Caco-2 (cell line): Measurements from ENCODE around the gene CDKN2B. TPM values are rescaled to one million over a fixed set of nuclear protein-coding genes. Genes with fewer than 3 reads are reported as not detected.

ENCODE experiments used
- BruUV-seq: library from RNA; stranded (reverse); fragments of 400-500 nt; replicated peaks from 2 replicates; lab custom pipeline; 2021; lab: Mats Ljungman, UMichigan
- CTCF ChIA-PET: fragments of 300-600 bp; sonication (Branson Sonifier 250); formaldehyde crosslinking; loops from one replicate; lab custom pipeline; 2022; ENCODE audit warnings: antibody characterized with exemption; lab: Charles Lee
- POLR2A ChIA-PET: fragments of 300-600 bp; sonication (Branson Sonifier 250); formaldehyde crosslinking; loops from one replicate; lab custom pipeline; 2022; ENCODE audit warnings: antibody characterized with exemption; lab: Charles Lee
- DNase-seq, 2 experiments: peaks; one replicate each; pipeline versions ENCODE4 v3.0.0 to v3.0.0-alpha.2; 2020 to 2022
- H3K27me3 ChIP-seq: replicated peaks from 2 replicates; pipeline ENCODE4 v1.6.0; 2011; ENCODE audit warnings: low read length; ENCODE audit not compliant: control insufficient read depth, insufficient read depth
- H3K36me3 ChIP-seq: 2 replicates; pipeline ENCODE4 v1.5.1; 2011; ENCODE audit warnings: low read length; ENCODE audit not compliant: control insufficient read depth, insufficient read depth
- H3K4me1 ChIP-seq: fragments of 250-450 bp; sonication (Bioruptor Pico); 2 replicates; pipeline ENCODE4 v1.5.1; 2020; ENCODE audit warnings: mild to moderate bottlenecking
- H3K4me3 ChIP-seq: 2 replicates; pipeline ENCODE4 v1.5.1; 2011; ENCODE audit warnings: low read depth, mild to moderate bottlenecking, control low read depth, low read length
- H3K9me3 ChIP-seq: fragments of 250-450 bp; sonication (Bioruptor Pico); 2 replicates; pipeline ENCODE4 v1.5.1; 2020; ENCODE audit warnings: mild to moderate bottlenecking, moderate library complexity
- H3K27ac Mint-ChIP-seq: one replicate; pipeline ENCODE4 v1.8.0; 2022; ENCODE audit warnings: mixed read lengths; ENCODE audit not compliant: unreplicated experiment
- H3K27me3 Mint-ChIP-seq: one replicate; pipeline ENCODE4 v1.8.0; 2022; ENCODE audit warnings: mixed read lengths; ENCODE audit not compliant: insufficient read depth, unreplicated experiment
- H3K36me3 Mint-ChIP-seq: one replicate; pipeline ENCODE4 v1.8.0; 2022; ENCODE audit warnings: mild to moderate bottlenecking, mixed read lengths; ENCODE audit not compliant: insufficient read depth, unreplicated experiment
- H3K4me1 Mint-ChIP-seq: one replicate; pipeline ENCODE4 v1.8.0; 2022; ENCODE audit warnings: low read depth, mixed read lengths; ENCODE audit not compliant: unreplicated experiment
- H3K4me3 Mint-ChIP-seq: one replicate; pipeline ENCODE4 v1.8.0; 2022; ENCODE audit warnings: mild to moderate bottlenecking, moderate library complexity, mixed read lengths; ENCODE audit not compliant: unreplicated experiment
- H3K9me3 Mint-ChIP-seq: one replicate; pipeline ENCODE4 v1.8.0; 2022; ENCODE audit warnings: mixed read lengths; ENCODE audit not compliant: unreplicated experiment
- CTCF ChIP-seq, 2 experiments: fragments of 200-600 bp in 1 of 2; IDR thresholded peaks; 1 replicate in 1 of 2; 2 replicates in 1 of 2; pipeline versions ENCODE4 v1.5.1 to v1.8.0; 2011 to 2022; ENCODE audit warnings: antibody characterized with exemption in 1 of 2, control low read depth in 1 of 2, inconsistent platforms in 1 of 2, low read depth in 1 of 2, low read length in 1 of 2, mild to moderate bottlenecking in 1 of 2, moderate library complexity in 1 of 2; ENCODE audit not compliant: insufficient read depth in 1 of 2, severe bottlenecking in 1 of 2, unreplicated experiment in 1 of 2
- intact Hi-C: fragments of 100-400 bp; cut with micrococcal nuclease; formaldehyde crosslinking; loops from one replicate; pipeline ENCODE4 v1.10.0; 2022; ENCODE audit not compliant: unreplicated experiment
- total RNA-seq: library from RNA; stranded (reverse); gene quantifications from 2 replicates; pipeline ENCODE4 v1.2.3, GENCODE V29; 2022

CDKN2B gene
- total RNA-seq, 1 experiment from 2014 or later: 7.6 TPM

DNA sequence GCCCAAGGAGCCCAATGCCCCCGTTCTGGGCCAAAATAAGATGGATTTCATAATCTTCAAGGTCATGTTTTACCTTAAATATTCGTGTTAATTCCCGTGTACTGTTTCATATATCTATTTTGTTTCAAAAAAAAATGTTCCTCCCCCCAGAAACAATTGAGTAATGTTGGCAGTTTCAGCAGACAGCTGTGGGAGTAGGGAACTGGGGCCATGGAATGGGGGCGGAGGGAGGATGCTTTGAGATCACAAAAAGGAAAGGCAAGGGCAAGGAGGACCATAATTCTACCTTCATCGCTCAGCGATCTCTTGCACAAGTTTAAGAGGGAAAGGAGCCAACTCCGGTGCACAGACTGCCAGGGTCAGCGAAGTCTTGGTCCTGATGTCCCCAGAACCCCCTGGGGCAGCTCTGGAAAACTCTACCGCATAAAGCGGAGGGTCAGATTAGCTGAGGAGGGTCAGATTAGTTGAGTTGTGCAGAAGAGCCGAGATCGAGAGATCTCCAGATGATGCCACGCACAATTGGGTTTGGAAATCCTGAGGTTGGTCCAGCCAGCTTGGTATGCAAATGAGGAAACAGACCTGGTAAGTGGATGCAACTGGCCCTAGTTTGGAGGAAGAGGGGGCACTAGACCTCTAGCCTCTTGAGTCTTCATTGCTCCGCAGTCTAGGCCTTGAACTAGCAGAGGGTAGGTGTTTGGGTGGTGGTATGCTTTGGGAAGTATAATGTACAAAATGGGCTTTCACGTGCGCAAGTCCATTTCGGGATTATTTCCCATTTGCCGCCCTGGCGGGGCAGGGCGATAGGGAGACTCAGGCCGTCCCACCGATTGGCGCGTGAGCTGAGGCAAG, 38.9 kb downstream of the CDKN2B start:
- Histone ChIP-seq H3K9me3 (no peaks in the 10 kb centered on the region), H3K4me1 (no peaks in the 10 kb centered on the region), H3K4me3 (no peak overlapping the region), H3K36me3 (no peaks in the 10 kb centered on the region), H3K27me3 (no peaks in the 10 kb centered on the region)
- Mint-ChIP-seq H3K36me3 (peaks cover 5% of the 10 kb centered on the region), H3K27ac (no peak overlapping the region), H3K9me3 (no peaks in the 10 kb centered on the region), H3K4me1 (no peaks in the 10 kb centered on the region), H3K27me3 (no peaks in the 10 kb centered on the region), H3K4me3 (no peak overlapping the region)
- intact Hi-C loops: loop anchor here (10.0 kb wide), 1 partner anchor 95 kb away; no protein-coding TSS in a partner anchor
- BruUV-seq: no TSS peak
- DNase-seq: no peak
- CTCF ChIA-PET: no interaction called here
- POLR2A ChIA-PET: no interaction called here
- no peak for TF ChIP-seq CTCF (IDR thresholded peaks at IDR 0.05; ENCODE audit: insufficient read depth in 1 of 2, low read depth in 1 of 2, low read length in 1 of 2, severe bottlenecking in 1 of 2, unreplicated experiment in 1 of 2)

DNA sequence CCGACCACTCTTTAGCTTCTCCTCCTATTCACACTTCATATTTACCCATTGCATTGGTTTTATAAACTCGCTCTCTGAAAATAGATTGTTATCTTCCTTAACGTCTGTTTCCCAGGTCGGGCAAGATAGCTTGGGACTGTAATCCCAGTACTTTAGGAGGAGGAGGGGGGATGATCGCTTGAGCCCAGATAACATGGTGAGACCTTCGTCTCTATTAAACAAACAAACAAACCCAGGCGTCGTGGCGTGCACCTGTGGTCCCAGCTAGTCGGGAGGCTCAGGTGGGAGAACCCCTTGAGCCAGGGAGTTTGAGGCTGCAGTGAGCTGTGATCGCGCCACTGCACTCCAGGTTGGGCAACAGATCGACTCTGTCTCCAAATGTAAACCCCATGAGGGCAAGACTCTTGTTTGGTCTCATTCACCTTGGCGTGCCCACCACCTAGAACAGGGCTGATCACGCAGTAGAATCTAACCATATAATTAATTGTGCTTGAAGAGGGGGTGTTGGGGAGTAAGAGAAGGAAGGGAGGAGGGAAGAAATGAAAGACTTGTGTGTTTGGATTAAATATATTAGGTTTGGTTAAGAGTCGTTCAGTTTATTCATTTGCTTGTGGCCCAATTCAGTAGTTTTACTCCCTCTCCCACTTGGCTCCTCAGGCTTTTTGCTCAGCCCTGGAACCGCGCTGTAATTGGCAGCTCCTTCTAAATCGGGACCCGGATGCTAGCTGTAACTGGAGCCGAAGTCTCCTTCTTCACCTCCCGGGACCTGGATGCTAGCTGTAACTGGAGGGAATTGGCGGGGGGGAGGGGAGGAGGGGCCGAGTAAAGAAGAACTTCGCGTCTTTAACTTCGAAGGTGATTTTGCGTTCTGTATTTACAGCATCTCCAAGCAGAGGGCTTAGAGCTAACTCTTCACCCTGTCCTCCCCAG, 39.8 kb downstream of the CDKN2B start:
- H3K27me3 ChIP-seq: no peaks in the 10 kb centered on the region
- no peaks in the 10 kb centered on the region for H3K27me3 Mint-ChIP-seq
- no TSS peak for BruUV-seq

More for the DNA sequence above, 39.8 kb downstream of the CDKN2B start:
- H3K4me3 Mint-ChIP-seq: no peak overlapping the region
- peaks cover 5% of the 10 kb centered on the region for H3K36me3 Mint-ChIP-seq
- H3K4me1 ChIP-seq: no peaks in the 10 kb centered on the region
- no peaks in the 10 kb centered on the region for H3K9me3 ChIP-seq
- CTCF ChIA-PET: no interaction called here
- intact Hi-C loops: loop anchor here (10.0 kb wide), 1 partner anchor 94 kb away; no protein-coding TSS in a partner anchor
- H3K9me3 Mint-ChIP-seq: no peaks in the 10 kb centered on the region
- H3K4me1 Mint-ChIP-seq: no peaks in the 10 kb centered on the region
- H3K36me3 ChIP-seq: no peaks in the 10 kb centered on the region
- DNase-seq: no peak
- POLR2A ChIA-PET: no interaction called here
- TF ChIP-seq CTCF (IDR thresholded peaks at IDR 0.05; ENCODE audit: insufficient read depth in 1 of 2, low read depth in 1 of 2, low read length in 1 of 2, severe bottlenecking in 1 of 2, unreplicated experiment in 1 of 2): no peak
- H3K4me3 ChIP-seq: no peak overlapping the region
- no peak overlapping the region for H3K27ac Mint-ChIP-seq
